ENCODE measurements around the gene ACTN4. TPM values are rescaled to one million over a fixed set of nuclear protein-coding genes. Genes with fewer than 3 reads are reported as not detected.

Gene ACTN4
- total RNA-seq, 1 donor, result 229 TPM

- TF ChIP-seq CTCF (IDR thresholded peaks at IDR 0.05; ENCODE audit: extremely low read depth, low read depth, low read length), result no peak
- H2AFZ ChIP-seq (ENCODE audit: low read length), result no peak overlapping the region
- no peak overlapping the region for H3K4me3 ChIP-seq (ENCODE audit: insufficient read depth, low read length)
- peak; percentile 66 for DNase-seq (ENCODE audit: insufficient read length, low spot score, missing footprints)
- peaks cover 59% of the 10 kb centered on the region for H3K79me2 ChIP-seq (ENCODE audit: insufficient read depth, low read length)
- peaks cover 95% of the 10 kb centered on the region for H3K36me3 ChIP-seq (ENCODE audit: insufficient read depth, low read length)
- H3K27ac ChIP-seq (ENCODE audit: low read depth, low read length), result peak overlapping the region; percentile 37
- H3K4me1 ChIP-seq (ENCODE audit: insufficient read depth, low read length), result peaks cover 3% of the 10 kb centered on the region
- peaks cover 42% of the 10 kb centered on the region for H4K20me1 ChIP-seq (ENCODE audit: insufficient read depth, low read length)
- H3K9me3 ChIP-seq (ENCODE audit: low read depth, low read length), result no peaks in the 10 kb centered on the region
- H3K4me2 ChIP-seq (ENCODE audit: insufficient read depth, low read length), result no peak overlapping the region
- no peaks in the 10 kb centered on the region for H3K27me3 ChIP-seq (ENCODE audit: insufficient read depth, low read length)
These were observed 75.6 kb downstream of the ACTN4 start for GRCh38 chr19:38722947-38723605.

GRCh38 chr19:38723606-38723965, 76.1 kb downstream of the ACTN4 start:
- H3K36me3 ChIP-seq (ENCODE audit: insufficient read depth, low read length), result peaks cover 93% of the 10 kb centered on the region
- H3K9me3 ChIP-seq (ENCODE audit: low read depth, low read length), result no peaks in the 10 kb centered on the region
- H3K79me2 ChIP-seq (ENCODE audit: insufficient read depth, low read length), result peaks cover 56% of the 10 kb centered on the region
- DNase-seq (ENCODE audit: insufficient read length, low spot score, missing footprints), result peak; percentile 85
- H3K4me2 ChIP-seq (ENCODE audit: insufficient read depth, low read length), result no peak overlapping the region
- H3K4me3 ChIP-seq (ENCODE audit: insufficient read depth, low read length), result no peak overlapping the region
- no peaks in the 10 kb centered on the region for H3K27me3 ChIP-seq (ENCODE audit: insufficient read depth, low read length)
- TF ChIP-seq CTCF (IDR thresholded peaks at IDR 0.05; ENCODE audit: extremely low read depth, low read depth, low read length), result no peak
- H2AFZ ChIP-seq (ENCODE audit: low read length), result no peak overlapping the region
- H4K20me1 ChIP-seq (ENCODE audit: insufficient read depth, low read length), result peaks cover 40% of the 10 kb centered on the region
- H3K4me1 ChIP-seq (ENCODE audit: insufficient read depth, low read length), result peaks cover 3% of the 10 kb centered on the region
- H3K27ac ChIP-seq (ENCODE audit: low read depth, low read length), result no peak overlapping the region

- Histone ChIP-seq H3K27ac (ENCODE audit: low read depth, low read length) (no peak overlapping the region), H3K27me3 (ENCODE audit: insufficient read depth, low read length) (no peaks in the 10 kb centered on the region), H3K9me3 (ENCODE audit: low read depth, low read length) (no peaks in the 10 kb centered on the region), H3K4me1 (ENCODE audit: insufficient read depth, low read length) (peaks cover 3% of the 10 kb centered on the region), H3K4me2 (ENCODE audit: insufficient read depth, low read length) (no peak overlapping the region), H2AFZ (ENCODE audit: low read length) (no peak overlapping the region), H3K36me3 (ENCODE audit: insufficient read depth, low read length) (peaks cover 94% of the 10 kb centered on the region), H3K4me3 (ENCODE audit: insufficient read depth, low read length) (no peak overlapping the region), H3K79me2 (ENCODE audit: insufficient read depth, low read length) (peaks cover 50% of the 10 kb centered on the region), H4K20me1 (ENCODE audit: insufficient read depth, low read length) (peaks cover 33% of the 10 kb centered on the region)
- no peak for TF ChIP-seq CTCF (IDR thresholded peaks at IDR 0.05; ENCODE audit: extremely low read depth, low read depth, low read length)
- DNase-seq (ENCODE audit: insufficient read length, low spot score, missing footprints), result peak; percentile 77
These were observed 76.8 kb downstream of the ACTN4 start for GRCh38 chr19:38723990-38724854.
